Kidney (tissue), 14 donors: ENCODE measurements around the gene PERM1. TPM values are rescaled to one million over a fixed set of nuclear protein-coding genes. Genes with fewer than 3 reads are reported as not detected.

Source experiments
- DNase-seq, 5 donors: peaks; one replicate each; pipeline ENCODE4 v3.0.0-alpha.2; 2013 to 2020
- FAIRE-seq: peaks from 2 replicates; lab custom pipeline; 2012; peaks lifted over from hg19 to GRCh38; lab: Jason Lieb, UNC
- H3K27ac ChIP-seq, 2 donors: one replicate each; pipeline ENCODE4 v1.7.0; 2013; ENCODE audit warnings: low read depth in 2 of 2, low read length in 2 of 2, inconsistent platforms in 1 of 2
- H3K27me3 ChIP-seq: one replicate; pipeline ENCODE4 v1.7.1; 2013; ENCODE audit warnings: low read length, inconsistent platforms; ENCODE audit not compliant: control insufficient read depth, insufficient read depth
- H3K36me3 ChIP-seq, 3 donors: one replicate each; pipeline versions ENCODE4 v1.7.0 to v1.7.1; 2013; ENCODE audit warnings: low read length in 3 of 3, control low read depth in 1 of 3, inconsistent platforms in 1 of 3; ENCODE audit not compliant: insufficient read depth in 3 of 3, control insufficient read depth in 2 of 3
- H3K4me1 ChIP-seq, 3 donors: one replicate each; pipeline versions ENCODE4 v1.7.0 to v1.7.1; 2013; ENCODE audit warnings: low read length in 3 of 3, inconsistent platforms in 1 of 3, low read depth in 1 of 3; ENCODE audit not compliant: control insufficient read depth in 2 of 3, insufficient read depth in 2 of 3
- H3K4me3 ChIP-seq, 3 donors: one replicate each; pipeline versions ENCODE4 v1.7.0 to v1.8.1; 2013; ENCODE audit warnings: low read length in 3 of 3, control low read depth in 1 of 3, inconsistent platforms in 1 of 3
- H3K9ac ChIP-seq, 3 donors: one replicate each; pipeline versions ENCODE4 v1.7.0 to v1.7.1; 2013; ENCODE audit warnings: low read length in 3 of 3, control low read depth in 1 of 3, inconsistent platforms in 1 of 3
- H3K9me3 ChIP-seq, 3 donors: one replicate each; pipeline versions ENCODE4 v1.7.0 to v1.7.1; 2013; ENCODE audit warnings: low read length in 3 of 3, control low read depth in 1 of 3, inconsistent platforms in 1 of 3; ENCODE audit not compliant: control insufficient read depth in 2 of 3, insufficient read depth in 1 of 3
- intact Hi-C: fragments of 100-400 bp; cut with DNase I; formaldehyde crosslinking; loops from one replicate; pipeline ENCODE4 v1.11.1; 2022
- polyA plus RNA-seq: library from polyadenylated mRNA; stranded (reverse); fragments of 350-450 nt; fragmentation: Illumina TruSeq; extraction: RNeasy Lipid Tissue Mini Kit (QIAGEN cat#74804); gene quantifications from one replicate; pipeline ENCODE4 v1.2.3, GENCODE V29; 2014; ENCODE audit warnings: low read depth, low replicate concordance; ENCODE audit not compliant: insufficient read depth
- total RNA-seq: library from RNA; stranded (reverse); fragmentation: NEBNext Ultra II Directional; extraction: Animal tissue kit (Norgen Biotek cat#: 25700); gene quantifications from one replicate; pipeline ENCODE4 v1.2.1, GENCODE V29; 2021
- TF ChIP-seq, protein P1 (sequence below): IDR thresholded peaks from 3 replicates; pipeline ENCODE4 v1.5.1; 2012; ENCODE audit warnings: mild to moderate bottlenecking, moderate library complexity, borderline replicate concordance; ENCODE audit not compliant: insufficient read depth; ENCODE audit errors: extremely low read depth
- donor health status: control.
- donor health status: control.
- donor health status: control.
- donor health status: control.
- donor health status: control.
- donor health status: DM: yes; HTN: yes; CAD: no.
- donor health status: Normal renal cell carcinoma (clear cell type).

PERM1 gene
- total and polyA plus RNA-seq, 2 donors from 2014 or later: 0.25 to 0.86 TPM

DNA sequence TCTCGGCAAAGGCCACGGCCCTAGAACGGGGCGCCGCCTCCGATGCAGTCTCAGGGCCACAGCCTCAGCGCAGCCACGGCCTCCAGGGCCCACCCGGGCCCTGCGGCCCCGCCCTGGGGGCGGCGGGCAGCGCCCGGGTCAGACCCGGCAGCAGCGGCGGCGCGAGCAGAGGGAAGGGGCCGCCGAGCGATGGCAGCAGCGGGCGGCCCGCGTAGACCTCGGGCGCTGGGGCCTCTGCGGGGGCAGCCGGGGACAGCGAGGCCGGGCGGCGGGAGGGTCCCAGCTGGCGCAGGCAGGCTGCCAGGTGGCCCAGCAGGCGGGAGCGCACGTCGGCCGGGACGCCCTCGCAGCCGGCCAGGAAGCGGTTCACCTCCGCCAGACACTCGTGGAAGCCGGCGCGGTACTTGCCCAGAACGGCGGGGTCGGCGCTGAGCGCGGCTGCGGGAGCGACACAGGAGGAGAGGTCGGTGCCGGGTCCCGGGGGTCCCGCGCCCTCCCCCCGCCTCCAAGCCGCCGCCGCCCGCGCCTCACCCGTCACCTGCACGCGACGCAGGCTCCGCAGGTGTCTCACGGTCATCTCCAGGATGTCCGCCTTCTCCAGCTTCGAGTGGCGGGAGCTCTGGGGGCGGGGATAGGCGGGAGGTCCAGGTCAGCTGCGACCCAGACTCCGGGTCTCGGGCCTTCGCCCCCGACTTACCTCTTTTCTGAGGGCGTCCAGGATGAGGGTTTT lies 17.3 kb upstream of the PERM1 start:
- no peak for FAIRE-seq
- Histone ChIP-seq H3K4me3 (peak overlapping the region in 2 of 3 donors; percentile 16 to 44), H3K27me3 (no peaks in the 10 kb centered on the region), H3K9ac (no peak overlapping the region), H3K27ac (peak overlapping the region; percentile 80 to 97), H3K9me3 (no peaks in the 10 kb centered on the region), H3K36me3 (no peaks in the 10 kb centered on the region), H3K4me1 (peaks cover 0 to 7% (median 0%) of the 10 kb centered on the region in 3 donors)
- peak in 4 of 5 donors; percentile 43 to 86 (median 75) for DNase-seq
- intact Hi-C loops: no loop called here
- TF ChIP-seq, protein P1, sequence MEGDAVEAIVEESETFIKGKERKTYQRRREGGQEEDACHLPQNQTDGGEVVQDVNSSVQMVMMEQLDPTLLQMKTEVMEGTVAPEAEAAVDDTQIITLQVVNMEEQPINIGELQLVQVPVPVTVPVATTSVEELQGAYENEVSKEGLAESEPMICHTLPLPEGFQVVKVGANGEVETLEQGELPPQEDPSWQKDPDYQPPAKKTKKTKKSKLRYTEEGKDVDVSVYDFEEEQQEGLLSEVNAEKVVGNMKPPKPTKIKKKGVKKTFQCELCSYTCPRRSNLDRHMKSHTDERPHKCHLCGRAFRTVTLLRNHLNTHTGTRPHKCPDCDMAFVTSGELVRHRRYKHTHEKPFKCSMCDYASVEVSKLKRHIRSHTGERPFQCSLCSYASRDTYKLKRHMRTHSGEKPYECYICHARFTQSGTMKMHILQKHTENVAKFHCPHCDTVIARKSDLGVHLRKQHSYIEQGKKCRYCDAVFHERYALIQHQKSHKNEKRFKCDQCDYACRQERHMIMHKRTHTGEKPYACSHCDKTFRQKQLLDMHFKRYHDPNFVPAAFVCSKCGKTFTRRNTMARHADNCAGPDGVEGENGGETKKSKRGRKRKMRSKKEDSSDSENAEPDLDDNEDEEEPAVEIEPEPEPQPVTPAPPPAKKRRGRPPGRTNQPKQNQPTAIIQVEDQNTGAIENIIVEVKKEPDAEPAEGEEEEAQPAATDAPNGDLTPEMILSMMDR: no peak

DNA sequence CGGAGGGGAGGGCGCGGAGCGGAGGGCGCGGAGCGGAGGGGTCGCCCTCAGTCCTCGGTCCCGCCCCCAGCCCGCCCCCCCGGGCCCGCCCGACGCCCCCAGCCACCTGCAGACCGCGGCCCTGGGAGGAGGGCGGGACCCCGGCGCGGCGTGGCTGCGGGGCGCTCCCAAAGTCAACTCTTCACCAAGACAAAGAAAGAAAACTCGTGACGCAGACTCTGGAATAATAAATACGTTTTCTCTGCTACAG lies 16.8 kb upstream of the PERM1 start:
- H3K4me1 ChIP-seq: peaks cover 0 to 7% (median 0%) of the 10 kb centered on the region in 3 donors
- no peak for FAIRE-seq
- no peak overlapping the region for H3K4me3 ChIP-seq

DNA sequence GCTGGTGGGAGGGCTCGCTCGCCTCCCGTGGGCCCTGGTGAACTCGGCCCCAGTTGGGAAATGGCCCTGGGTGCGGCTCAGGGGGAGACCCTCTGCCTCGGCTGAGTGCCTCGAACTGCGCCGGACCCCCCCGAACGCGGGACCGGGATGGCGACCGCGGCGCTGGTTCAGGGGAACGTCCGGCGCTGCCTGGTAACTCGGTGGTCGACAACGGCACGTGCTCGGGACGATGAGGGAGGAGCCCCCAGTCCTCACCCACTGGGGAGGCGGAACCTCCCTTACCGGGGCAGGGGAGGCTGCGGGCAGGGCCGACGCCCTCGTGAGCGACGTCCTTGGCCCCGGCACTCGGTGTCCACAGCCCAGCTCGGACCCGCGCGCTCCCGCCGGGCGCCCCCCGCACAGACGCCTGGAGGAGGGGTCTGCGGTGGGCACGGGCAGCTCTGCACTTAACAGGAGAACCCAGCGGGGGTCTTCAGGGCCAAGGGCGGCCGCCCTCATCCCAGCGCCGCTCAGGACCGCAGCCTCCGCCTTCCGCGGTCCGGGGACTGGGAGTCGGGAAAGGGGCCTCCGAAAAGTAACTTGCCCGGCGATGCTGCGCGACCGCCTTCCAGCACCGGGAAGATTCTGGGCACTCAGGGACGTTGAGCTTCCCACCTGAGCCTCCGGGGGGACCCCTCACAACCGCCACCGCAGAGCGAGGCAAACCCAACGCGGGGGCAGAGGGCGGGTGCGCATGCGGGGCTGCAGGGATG lies 16.3 kb upstream of the PERM1 start:
- H3K4me1 ChIP-seq: peaks cover 0 to 7% (median 0%) of the 10 kb centered on the region in 3 donors
- no peaks in the 10 kb centered on the region for H3K27me3 ChIP-seq
- TF ChIP-seq, protein P1: no peak
- no peak overlapping the region for H3K9ac ChIP-seq
- H3K4me3 ChIP-seq: no peak overlapping the region
- intact Hi-C loops: no loop called here
- DNase-seq (peak; percentile 53 to 82 (median 67)), FAIRE-seq (no peak)
- no peak overlapping the region for H3K27ac ChIP-seq
- H3K36me3 ChIP-seq: no peaks in the 10 kb centered on the region
- no peaks in the 10 kb centered on the region for H3K9me3 ChIP-seq

More for the DNA sequence above, 16.8 kb upstream of the PERM1 start:
- H3K9me3 ChIP-seq: no peaks in the 10 kb centered on the region
- TF ChIP-seq, protein P1: no peak
- intact Hi-C loops: no loop called here
- H3K36me3 ChIP-seq: no peaks in the 10 kb centered on the region
- no peaks in the 10 kb centered on the region for H3K27me3 ChIP-seq
- H3K27ac ChIP-seq: no peak overlapping the region
- H3K9ac ChIP-seq: no peak overlapping the region
- DNase-seq: peak in 2 of 5 donors; percentile 64 to 67
